ENCODE measurements around the gene SH3BP2.

SH3BP2 gene

GRCh38 chr4:2792396-2792710 lies 532 bp upstream of the SH3BP2 start:
- TF ChIP-seq CTCF (IDR thresholded peaks at IDR 0.05; ENCODE audit: low read depth, low read length, missing control alignments), result no peak
- H3K4me3 ChIP-seq (ENCODE audit: low read depth, low read length), result no peak overlapping the region
- DNase-seq (ENCODE audit: low read depth), result no peak

GRCh38 chr4:2793586-2794485 lies 951 bp downstream of the SH3BP2 start:
- peak overlapping the region; percentile 55 for H3K4me3 ChIP-seq (ENCODE audit: low read depth, low read length)
- DNase-seq (ENCODE audit: low read depth), result no peak
- TF ChIP-seq CTCF (IDR thresholded peaks at IDR 0.05; ENCODE audit: low read depth, low read length, missing control alignments), result no peak

- no peak for TF ChIP-seq CTCF (IDR thresholded peaks at IDR 0.05; ENCODE audit: low read depth, low read length, missing control alignments)
Observed at GRCh38 chr4:2794486-2795299, 1.8 kb downstream of the SH3BP2 start.

GRCh38 chr4:2795300-2795892 lies 2.5 kb downstream of the SH3BP2 start:
- DNase-seq (ENCODE audit: low read depth), result no peak
- H3K4me3 ChIP-seq (ENCODE audit: low read depth, low read length), result no peak overlapping the region
- TF ChIP-seq CTCF (IDR thresholded peaks at IDR 0.05; ENCODE audit: low read depth, low read length, missing control alignments), result no peak

More at GRCh38 chr4:2794486-2795299, 1.8 kb downstream of the SH3BP2 start:
- peak overlapping the region; percentile 55; the same call in 1 of the 2 replicates for H3K4me3 ChIP-seq (ENCODE audit: low read depth, low read length)
- DNase-seq (ENCODE audit: low read depth), result no peak

GRCh38 chr4:2795893-2796848 lies 3.3 kb downstream of the SH3BP2 start:
- no peak overlapping the region for H3K4me3 ChIP-seq (ENCODE audit: low read depth, low read length)
- DNase-seq (ENCODE audit: low read depth), result no peak
- TF ChIP-seq CTCF (IDR thresholded peaks at IDR 0.05; ENCODE audit: low read depth, low read length, missing control alignments), result no peak
